SK-N-SH (cell line): Measurements from ENCODE around the gene TTC32. TPM values are rescaled to one million over a fixed set of nuclear protein-coding genes. Genes with fewer than 3 reads are reported as not detected.

Source experiments
- CTCF ChIA-PET: fragments of 300-600, 350-600 bp; formaldehyde crosslinking; extraction: SDS; loops from one replicate; lab custom pipeline; 2021; lab: Yijun Ruan, JAX
- POLR2A ChIA-PET: fragments of 350-600 bp; sonication (Branson Sonifier 250); formaldehyde crosslinking; extraction: SDS; loops from one replicate; lab custom pipeline; 2020; ENCODE audit warnings: antibody characterized with exemption, inconsistent platforms; lab: Yijun Ruan, JAX
- DNase-seq: peaks from one replicate; pipeline ENCODE4 v3.0.0; 2012
- H2AFZ ChIP-seq: fragments of 200-600 bp; sonication (generic); 2 replicates; pipeline ENCODE4 v1.8.1; 2016; ENCODE audit warnings: antibody characterized with exemption, mild to moderate bottlenecking, low read depth
- H3F3A ChIP-seq: fragments of 200-600 bp; sonication (generic); replicated peaks from 2 replicates; pipeline ENCODE3; 2016; ENCODE audit warnings: antibody characterized with exemption, mild to moderate bottlenecking; ENCODE audit not compliant: insufficient read depth
- H3K27ac ChIP-seq, 2 experiments: fragments of 200-500 bp in 1 of 2; fragments of 200-600 bp in 1 of 2; sonication (Bioruptor generic) in 1 of 2; sonication (generic), shearing (Covaris generic) in 1 of 2; 2 replicates each; pipeline versions ENCODE4 v1.5.1 to v1.6.1; 2014 to 2016; ENCODE audit warnings: low read depth in 2 of 2, inconsistent platforms in 1 of 2, low read length in 1 of 2, mild to moderate bottlenecking in 1 of 2, mixed read lengths in 1 of 2
- H3K27me3 ChIP-seq: fragments of 200-600 bp; sonication (generic), shearing (Covaris generic); 2 replicates; pipeline ENCODE4 v1.6.1; 2016; ENCODE audit warnings: mixed run types; ENCODE audit not compliant: insufficient read depth
- H3K36me3 ChIP-seq, 2 experiments: fragments of 200-500 bp in 1 of 2; fragments of 200-600 bp in 1 of 2; sonication (Bioruptor generic) in 1 of 2; sonication (generic) in 1 of 2; replicated peaks in 1 of 2; 2 replicates each; pipeline versions ENCODE3 to v1.5.1; 2014 to 2016; ENCODE audit warnings: low read length in 1 of 2, mild to moderate bottlenecking in 1 of 2; ENCODE audit not compliant: insufficient read depth in 2 of 2, control insufficient read depth in 1 of 2
- H3K4me1 ChIP-seq, 2 experiments: fragments of 200-500 bp in 1 of 2; fragments of 200-600 bp in 1 of 2; sonication (Bioruptor generic) in 1 of 2; sonication (generic), shearing (Covaris generic) in 1 of 2; 2 replicates each; pipeline versions ENCODE4 v1.5.1 to v1.6.1; 2014 to 2016; ENCODE audit warnings: low read depth in 1 of 2, low read length in 1 of 2, mixed run types in 1 of 2; ENCODE audit not compliant: insufficient read depth in 2 of 2, control insufficient read depth in 1 of 2
- H3K4me2 ChIP-seq: fragments of 200-600 bp; sonication (generic), shearing (Covaris generic); 2 replicates; pipeline ENCODE4 v1.6.1; 2017; ENCODE audit warnings: mixed run types
- H3K4me3 ChIP-seq, 2 experiments: fragments of 200-500 bp in 1 of 2; fragments of 200-600 bp in 1 of 2; sonication (Bioruptor generic) in 1 of 2; sonication (generic), shearing (Covaris generic) in 1 of 2; 2 replicates each; pipeline versions ENCODE4 v1.5.1 to v1.8.1; 2014 to 2016; ENCODE audit warnings: low read depth in 2 of 2, inconsistent platforms in 1 of 2, low read length in 1 of 2, mild to moderate bottlenecking in 1 of 2, mixed read lengths in 1 of 2, moderate library complexity in 1 of 2
- H3K79me2 ChIP-seq: fragments of 200-600 bp; sonication (generic); 2 replicates; pipeline ENCODE4 v1.8.1; 2017; ENCODE audit warnings: mild to moderate bottlenecking; ENCODE audit not compliant: insufficient read depth
- H3K9ac ChIP-seq: fragments of 200-600 bp; sonication (generic); 2 replicates; pipeline ENCODE4 v1.6.1; 2017; ENCODE audit warnings: mixed run types
- H3K9me2 ChIP-seq: fragments of 200-600 bp; sonication (generic); 2 replicates; pipeline ENCODE4 v1.6.1; 2017; ENCODE audit warnings: mixed run types
- H3K9me3 ChIP-seq: fragments of 200-600 bp; sonication (generic); 2 replicates; pipeline ENCODE4 v1.6.1; 2017; ENCODE audit warnings: mixed run types, mild to moderate bottlenecking, moderate library complexity
- H4K20me1 ChIP-seq: fragments of 200-600 bp; sonication (generic); 2 replicates; pipeline ENCODE4 v1.6.1; 2017; ENCODE audit warnings: mild to moderate bottlenecking, mixed run types; ENCODE audit not compliant: insufficient read depth
- CHD2 ChIP-seq: fragments of 150-350 bp; IDR thresholded peaks from 2 replicates; pipeline ENCODE4 v1.6.1; 2018; ENCODE audit warnings: low read length; ENCODE audit not compliant: partially characterized antibody
- CTCF ChIP-seq: fragments of 200-600 bp; sonication (generic); IDR thresholded peaks from 2 replicates; pipeline ENCODE4 v1.6.1; 2017; ENCODE audit warnings: antibody characterized with exemption, mild to moderate bottlenecking, moderate library complexity
- ELF1 ChIP-seq: IDR thresholded peaks from 2 replicates; pipeline ENCODE4 v1.4.0; 2012
- EZH2phosphoT487 ChIP-seq: fragments of 200-600 bp; sonication (generic); IDR thresholded peaks from 2 replicates; pipeline ENCODE4 v1.6.1; 2017; ENCODE audit warnings: low read depth, mixed run types, mild to moderate bottlenecking, antibody characterized with exemption, moderate library complexity, borderline replicate concordance
- GATA2 ChIP-seq: sonication (generic); formaldehyde crosslinking; IDR thresholded peaks from 2 replicates; pipeline ENCODE4 v1.5.0; 2020; ENCODE audit warnings: mild to moderate bottlenecking, missing genetic modification reagents
- IRF3 ChIP-seq: fragments of 150-350 bp; IDR thresholded peaks from 2 replicates; pipeline ENCODE4 v1.6.1; 2016; ENCODE audit warnings: mild to moderate bottlenecking, low read depth, low read length
- MAX ChIP-seq: IDR thresholded peaks from 2 replicates; pipeline ENCODE4 v1.4.0; 2012; ENCODE audit warnings: low read depth
- MXI1 ChIP-seq: IDR thresholded peaks from 2 replicates; pipeline ENCODE4 v1.6.1; 2012; ENCODE audit warnings: mild to moderate bottlenecking, low read depth, low read length, improper control_type of control experiment
- NFIC ChIP-seq: IDR thresholded peaks from 2 replicates; pipeline ENCODE4 v1.4.0; 2012; ENCODE audit warnings: borderline replicate concordance
- NRF1 ChIP-seq: IDR thresholded peaks from 2 replicates; pipeline ENCODE4 v1.6.1; 2012; ENCODE audit warnings: low read depth, mild to moderate bottlenecking, low read length
- PBX3 ChIP-seq: IDR thresholded peaks from 2 replicates; pipeline ENCODE4; 2012
- POLR2AphosphoS5 ChIP-seq: IDR thresholded peaks from 2 replicates; pipeline ENCODE4 v1.6.1; 2012; ENCODE audit warnings: low read depth, low read length
- RAD21 ChIP-seq: IDR thresholded peaks from 2 replicates; pipeline ENCODE4 v1.6.1; 2012; ENCODE audit warnings: mild to moderate bottlenecking, low read length
- REST ChIP-seq: IDR thresholded peaks from 2 replicates; pipeline ENCODE4 v1.6.1; 2012; ENCODE audit warnings: mild to moderate bottlenecking, low read depth, low read length, moderate library complexity
- RFX5 ChIP-seq: IDR thresholded peaks from 2 replicates; pipeline ENCODE4 v1.6.1; 2012; ENCODE audit warnings: mild to moderate bottlenecking, improper control_type of control experiment, low read length
- SIN3A ChIP-seq: IDR thresholded peaks from 2 replicates; pipeline ENCODE4 v1.6.1; 2012; ENCODE audit warnings: low read depth, mild to moderate bottlenecking, low read length, moderate library complexity, borderline replicate concordance
- TAF1 ChIP-seq: IDR thresholded peaks from 2 replicates; pipeline ENCODE4 v1.6.1; 2012; ENCODE audit warnings: low read depth, mild to moderate bottlenecking, low read length, moderate library complexity, borderline replicate concordance
- TCF12 ChIP-seq: IDR thresholded peaks from 2 replicates; pipeline ENCODE4 v1.4.0; 2012
- USF2 ChIP-seq: fragments of 150-350 bp; IDR thresholded peaks from 2 replicates; pipeline ENCODE4 v1.6.1; 2017; ENCODE audit warnings: antibody characterized with exemption, low read length, low read depth, borderline replicate concordance
- YY1 ChIP-seq: IDR thresholded peaks from 2 replicates; pipeline ENCODE4 v1.4.0; 2012; ENCODE audit warnings: low read depth, mild to moderate bottlenecking
- WGBS: methylation state at CpG from one replicate; pipeline ENCODE4 v1.1.6; 2017; ENCODE audit warnings: low lambda C conversion rate; 5-methylcytosine and 5-hydroxymethylcytosine counted together
- polyA plus RNA-seq, 3 experiments: library from polyadenylated mRNA; depleted of rRNA; stranded (reverse); fragments of >200 nt; gene quantifications; 2 replicates each; pipeline ENCODE4 v1.2.3, GENCODE V29; 2012

The TTC32 gene
- polyA plus RNA-seq, 1 of the 3 experiments (the other 2 are of a cell fraction), result 9.1 TPM

- TF ChIP-seq REST (no peak), PBX3 (no peak), NRF1 (no peak)
These were observed 7.5 kb downstream of the TTC32 start (continued) for GRCh38 chr2:19894134-19894792.

- POLR2A ChIA-PET, result no interaction called here
- no peak for DNase-seq
- TF ChIP-seq GATA2 (no peak), CHD2 (no peak), POLR2AphosphoS5 (no peak), SIN3A (no peak), NFIC (no peak), YY1 (no peak), PBX3 (no peak), EZH2phosphoT487 (no peak), RFX5 (no peak), CTCF (no peak), ELF1 (no peak), IRF3 (no peak), MXI1 (no peak), TCF12 (no peak), RAD21 (no peak), USF2 (no peak), TAF1 (no peak), MAX (no peak)
These were observed 8.2 kb downstream of the TTC32 start for GRCh38 chr2:19893520-19894133.

More at GRCh38 chr2:19893520-19894133, 8.2 kb downstream of the TTC32 start:
- Histone ChIP-seq H3K27me3 (no peaks in the 10 kb centered on the region), H4K20me1 (peaks cover 8% of the 10 kb centered on the region; the same call in 1 of the 2 replicates), H3K9ac (no peak overlapping the region), H3K4me3 (no peak overlapping the region), H3K4me2 (no peak overlapping the region), H3K36me3 (peaks cover 26 to 28% of the 10 kb centered on the region in 2 experiments), H3K79me2 (peaks cover 55% of the 10 kb centered on the region), H3K9me3 (no peaks in the 10 kb centered on the region), H3K9me2 (no peaks in the 10 kb centered on the region), H3K27ac (no peak overlapping the region), H2AFZ (no peak overlapping the region), H3F3A (peaks cover 3% of the 10 kb centered on the region), H3K4me1 (peaks cover 13 to 19% of the 10 kb centered on the region in 2 experiments; a peak in 3 of 4 replicates)
- WGBS, result 97% methylated on average over 4 of the region's 4 CpGs
- CTCF ChIA-PET, result interaction anchor here (0.7 to 1.3 kb wide), 2 partner anchors 27 to 221 kb away, joined by 3 read pairs; no protein-coding TSS in a partner anchor
